Gastroesophageal sphincter (tissue), 4 donors: Measurements from ENCODE around the gene GTF2IRD1. TPM values are rescaled to one million over a fixed set of nuclear protein-coding genes. Genes with fewer than 3 reads are reported as not detected.
A peak's percentile ranks its signal among the peaks of the same experiment; 100 is the strongest.
"Not testable (repeated sequence)": the region's sequence is repeated elsewhere in the genome, so short reads cannot be mapped to it uniquely, and the experiment has no call there.

Experiments
- ATAC-seq: fragments of 150-250 bp; one replicate; pipeline ENCODE4 v1.9.1; 2016; ENCODE audit warnings: mild to moderate bottlenecking, moderate library complexity
- H3K27ac ChIP-seq, 4 donors: fragments of 200-600 bp; sonication (generic) in 3 of 4; 1 replicate in 3 of 4; 2 replicates in 1 of 4; pipeline ENCODE4 v1.5.1; 2016 to 2019
- H3K27me3 ChIP-seq: fragments of 200-600 bp; sonication (generic); one replicate; pipeline ENCODE4 v1.5.1; 2019
- H3K36me3 ChIP-seq, 2 donors: fragments of 200-600 bp; sonication (generic); one replicate each; pipeline ENCODE4 v1.5.1; 2019; ENCODE audit warnings: control low read depth in 1 of 2
- H3K4me1 ChIP-seq, 3 donors: fragments of 200-600 bp; sonication (generic); 1 replicate in 2 of 3; 2 replicates in 1 of 3; pipeline ENCODE4 v1.5.1; 2016 to 2019; ENCODE audit warnings: control low read depth in 2 of 3
- H3K4me3 ChIP-seq, 2 donors: fragments of 200-600 bp; sonication (generic); one replicate each; pipeline ENCODE4 v1.5.1; 2019; ENCODE audit warnings: mild to moderate bottlenecking in 1 of 2, moderate library complexity in 1 of 2
- H3K9me3 ChIP-seq, 3 donors: fragments of 200-600 bp; sonication (generic); one replicate each; pipeline ENCODE4 v1.5.1; 2017 to 2019; ENCODE audit warnings: control low read depth in 2 of 3
- CTCF ChIP-seq, 4 experiments: fragments of 200-600 bp in 2 of 4; fragments of 450-650 bp in 2 of 4; sonication (generic) in 1 of 4; IDR thresholded peaks; one replicate each; pipeline ENCODE4 v1.5.1; 2017 to 2019; ENCODE audit warnings: antibody characterized with exemption in 4 of 4, mild to moderate bottlenecking in 2 of 4, moderate library complexity in 2 of 4
- EP300 ChIP-seq: sonication (generic); formaldehyde crosslinking; IDR thresholded peaks from one replicate; pipeline ENCODE4 v1.6.1; 2017; ENCODE audit warnings: antibody characterized with exemption, mild to moderate bottlenecking
- POLR2A ChIP-seq, 2 donors: fragments of 450-650 bp; IDR thresholded peaks; one replicate each; pipeline ENCODE4 v1.6.1; 2017; ENCODE audit warnings: antibody characterized with exemption in 2 of 2, mild to moderate bottlenecking in 2 of 2, moderate library complexity in 1 of 2
- POLR2AphosphoS5 ChIP-seq: sonication (generic); formaldehyde crosslinking; IDR thresholded peaks from one replicate; pipeline ENCODE4 v1.6.1; 2017; ENCODE audit warnings: antibody characterized with exemption
- WGBS, 2 donors: methylation state at CpG; one replicate each; pipeline ENCODE4 v1.1.5; 2018; ENCODE audit warnings: low coverage in 1 of 2; 5-methylcytosine and 5-hydroxymethylcytosine counted together
- total RNA-seq, 4 donors: library from RNA; depleted of rRNA; stranded (reverse); fragments of >200 nt; gene quantifications; one replicate each; pipeline ENCODE4 v1.1.0, GENCODE V29; 2016

GTF2IRD1 gene
- total RNA-seq, 4 donors from 2014 or later, result 21.5 to 49.0 (median 28.2) TPM

DNA sequence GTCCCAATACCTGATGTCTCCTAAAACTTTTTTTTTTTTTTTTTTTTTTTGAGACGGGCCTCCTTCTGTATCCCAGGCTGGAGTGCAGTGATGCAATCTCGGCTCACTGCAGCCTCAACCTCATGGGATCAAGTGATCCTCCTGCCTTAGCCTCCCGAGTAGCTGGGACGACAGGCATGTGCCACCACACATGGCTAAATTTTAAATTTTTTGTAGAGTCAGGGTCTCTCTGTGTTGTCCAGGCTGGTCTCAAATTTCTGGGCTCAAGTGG, 28.4 kb downstream of the GTF2IRD1 start:
- H3K27ac ChIP-seq, result peak overlapping the region; percentile 95 to 98 (median 96)

GRCh38 chr7:74482629-74483401, 29.1 kb downstream of the GTF2IRD1 start:
- TF ChIP-seq POLR2AphosphoS5, result peak; percentile 91
- TF ChIP-seq EP300, result no peak
- peak in 1 of 2 donors; percentile 10 for TF ChIP-seq POLR2A (IDR thresholded peaks at IDR 0.05)
- TF ChIP-seq CTCF (IDR thresholded peaks at IDR 0.05), result no peak
- no peaks in the 10 kb centered on the region for H3K9me3 ChIP-seq
- peaks cover 5 to 72% (median 29%) of the 10 kb centered on the region in 3 donors for H3K4me1 ChIP-seq
- peak; percentile 10 for ATAC-seq
- H3K4me3 ChIP-seq, result no peak overlapping the region
- H3K27ac ChIP-seq, result peak overlapping the region; percentile 95 to 98 (median 96)
- H3K36me3 ChIP-seq, result no peaks in the 10 kb centered on the region
- H3K27me3 ChIP-seq, result no peaks in the 10 kb centered on the region
- WGBS, 2 donors, result 57 to 61% methylated on average over 11 to 12 of the region's 16 CpGs

More for the DNA sequence above, 28.4 kb downstream of the GTF2IRD1 start:
- Histone ChIP-seq H3K36me3 (no peaks in the 10 kb centered on the region), H3K4me1 (peaks cover 8 to 79% (median 34%) of the 10 kb centered on the region in 3 donors), H3K27me3 (no peaks in the 10 kb centered on the region), H3K4me3 (no peak overlapping the region), H3K9me3 (no peaks in the 10 kb centered on the region)
- ATAC-seq, result no peak
- TF ChIP-seq POLR2AphosphoS5 (no peak), EP300 (no peak), POLR2A (IDR thresholded peaks at IDR 0.05) (no peak), CTCF (IDR thresholded peaks at IDR 0.05) (no peak)
- WGBS, 2 donors, result 84% methylated on average over 3 of the region's 4 CpGs; no CpG with 5 or more reads in 1 of the 2 donors

- no peak for ATAC-seq
- WGBS, 2 donors, result 39 to 48% methylated on average over 6 to 8 of the region's 11 CpGs
- H3K4me1 ChIP-seq, result peaks cover 5 to 64% (median 24%) of the 10 kb centered on the region in 3 donors
Measured at GRCh38 chr7:74483402-74484336, 30.0 kb downstream of the GTF2IRD1 start.

DNA sequence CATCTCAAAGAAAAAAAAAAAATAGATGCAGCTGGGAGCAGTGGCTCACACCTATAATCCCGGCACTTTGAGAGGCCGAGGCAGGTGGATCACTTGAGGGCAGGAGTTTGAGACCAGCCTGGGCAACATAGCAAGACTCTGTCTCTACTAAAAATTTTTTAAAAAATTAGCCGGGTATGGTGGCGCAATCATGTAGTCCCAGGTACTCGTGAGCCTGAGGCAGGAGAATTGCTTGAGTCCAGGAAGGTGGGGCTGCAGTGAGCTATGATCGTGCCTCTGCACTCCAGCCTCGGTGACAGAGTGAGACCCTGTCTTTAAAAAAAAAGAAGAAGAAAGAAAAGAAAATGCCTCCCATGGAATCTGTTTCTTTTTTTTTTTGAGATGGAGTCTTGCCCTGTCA, 31.9 kb downstream of the GTF2IRD1 start:
- H3K4me3 ChIP-seq, result no peak overlapping the region
- TF ChIP-seq POLR2A (IDR thresholded peaks at IDR 0.05), result no peak
- TF ChIP-seq EP300, result no peak
- no peak for TF ChIP-seq CTCF (IDR thresholded peaks at IDR 0.05)
- TF ChIP-seq POLR2AphosphoS5, result no peak
- H3K27me3 ChIP-seq, result no peaks in the 10 kb centered on the region
- no peaks in the 10 kb centered on the region for H3K9me3 ChIP-seq
- no peaks in the 10 kb centered on the region for H3K36me3 ChIP-seq
- no peak overlapping the region for H3K27ac ChIP-seq
- peaks cover 0 to 44% (median 7%) of the 10 kb centered on the region in 3 donors for H3K4me1 ChIP-seq
- 90 to 93% methylated on average over 5 to 7 of the region's 7 CpGs for WGBS, 2 donors
- ATAC-seq, result no peak

More at GRCh38 chr7:74483402-74484336, 30.0 kb downstream of the GTF2IRD1 start:
- no peak for TF ChIP-seq CTCF (IDR thresholded peaks at IDR 0.05)
- TF ChIP-seq POLR2AphosphoS5, result peak; percentile 18
- H3K27me3 ChIP-seq, result no peaks in the 10 kb centered on the region
- H3K36me3 ChIP-seq, result no peaks in the 10 kb centered on the region
- no peak overlapping the region for H3K4me3 ChIP-seq
- peak overlapping the region; percentile 95 to 98 (median 96) for H3K27ac ChIP-seq
- no peaks in the 10 kb centered on the region for H3K9me3 ChIP-seq

DNA sequence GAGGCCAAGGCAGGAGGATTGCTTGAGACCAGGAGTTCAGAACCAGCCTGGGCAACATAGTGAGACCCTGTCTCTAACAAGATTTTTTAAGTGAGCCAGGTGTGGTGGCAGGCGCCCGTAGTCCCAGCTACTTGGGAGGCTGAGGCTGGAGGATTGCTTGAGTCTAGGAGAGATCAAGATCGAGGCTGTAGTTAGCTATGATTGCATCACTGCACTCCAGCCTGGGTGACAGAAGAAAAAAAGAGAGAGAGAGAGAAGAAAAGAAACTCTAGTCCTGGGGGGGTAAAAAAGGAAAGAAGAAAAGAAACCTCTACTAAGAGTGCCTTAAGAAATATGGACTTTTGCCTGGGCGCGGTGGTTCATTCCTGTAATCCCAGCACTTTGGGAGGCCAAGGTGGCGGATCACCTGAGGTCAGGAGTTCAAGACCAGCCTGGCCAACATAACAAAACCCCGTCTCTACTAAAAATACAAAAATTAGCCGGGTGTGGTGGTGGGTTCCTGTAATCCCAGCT, 34.9 kb downstream of the GTF2IRD1 start:
- peaks cover 0 to 15% (median 0%) of the 10 kb centered on the region in 3 donors for H3K4me1 ChIP-seq
- not testable (repeated sequence) for H3K36me3 ChIP-seq, H3K4me3 ChIP-seq, ATAC-seq, H3K27me3 ChIP-seq, H3K9me3 ChIP-seq, H3K27ac ChIP-seq
- 92 to 95% methylated on average over 2 to 8 of the region's 8 CpGs for WGBS, 2 donors
